Stimulated activated CD4-positive, alpha-beta T cell treated with anti-CD3 and anti-CD28 coated beads, Interleukin-2, amount 100 ng/mL, for 4 hours (primary cell): Measurements from ENCODE around the gene HDAC8.

Experiments used
- DNase-seq: peaks from one replicate; pipeline ENCODE4 v3.0.0-alpha.2; 2020; ENCODE audit warnings: low read depth

Gene HDAC8

DNA sequence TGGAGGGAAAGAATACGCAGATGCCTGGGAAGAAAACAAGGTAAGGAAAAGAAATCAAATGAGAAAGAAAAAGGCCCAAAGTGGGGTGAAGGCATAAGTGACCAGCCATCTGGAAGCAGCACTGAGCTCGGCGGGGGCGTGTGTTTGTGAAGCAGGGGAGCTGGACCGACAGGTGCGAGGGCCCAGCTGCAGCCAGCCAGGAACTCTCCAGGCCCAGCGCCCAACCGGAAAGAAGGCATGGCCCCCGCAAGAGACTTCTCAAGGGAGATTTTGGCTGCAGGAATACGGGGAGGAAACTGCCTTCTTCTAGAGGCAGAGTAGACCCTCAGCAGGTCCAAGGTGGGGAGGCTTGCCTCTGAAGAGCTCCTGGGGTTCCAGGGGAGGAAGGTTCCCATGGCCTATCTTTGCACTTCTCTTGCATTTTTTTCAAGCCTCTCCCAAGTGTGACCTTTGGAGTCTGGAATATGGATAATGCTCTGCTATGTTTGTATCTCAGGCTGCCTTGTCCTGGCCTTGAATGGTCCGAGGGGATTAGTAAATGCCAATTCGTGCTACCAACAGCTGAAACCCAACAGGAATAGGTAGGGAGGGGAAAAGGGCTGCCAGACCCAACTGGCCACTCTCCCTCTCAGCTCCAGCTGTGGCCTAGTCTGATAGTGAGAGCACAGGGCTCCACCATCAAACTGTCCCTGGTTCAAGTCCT is 256.1 kb downstream of the HDAC8 start:
- DNase-seq: no peak

GRCh38 chrX:72314881-72315280 is 257.8 kb downstream of the HDAC8 start:
- no peak for DNase-seq

- DNase-seq: no peak
These were observed 258.7 kb downstream of the HDAC8 start for GRCh38 chrX:72313707-72314641.

- DNase-seq: no peak
These were observed 260.2 kb downstream of the HDAC8 start for GRCh38 chrX:72312311-72312940.

- DNase-seq: no peak
These were observed 263.2 kb downstream of the HDAC8 start for GRCh38 chrX:72309297-72310071.

GRCh38 chrX:72308566-72309296 is 263.9 kb downstream of the HDAC8 start:
- no peak for DNase-seq

DNA sequence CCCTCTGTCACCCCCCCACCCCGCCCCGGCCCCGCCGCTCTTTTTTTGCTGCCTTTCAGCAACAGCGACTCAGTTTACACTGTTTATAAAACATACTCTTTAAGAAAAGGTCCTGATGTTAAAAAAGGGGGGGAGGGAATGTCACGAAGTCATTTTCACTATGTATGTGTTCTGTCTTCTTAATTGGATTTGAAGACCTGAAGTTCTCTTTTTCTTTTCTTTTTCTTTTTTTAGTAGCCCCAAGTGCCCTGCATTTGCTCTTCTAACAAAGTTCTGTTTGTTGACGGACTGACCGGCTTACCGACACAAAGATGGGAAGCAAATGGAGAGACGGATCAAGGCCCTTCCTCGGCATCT is 264.5 kb downstream of the HDAC8 start:
- no peak for DNase-seq

DNA sequence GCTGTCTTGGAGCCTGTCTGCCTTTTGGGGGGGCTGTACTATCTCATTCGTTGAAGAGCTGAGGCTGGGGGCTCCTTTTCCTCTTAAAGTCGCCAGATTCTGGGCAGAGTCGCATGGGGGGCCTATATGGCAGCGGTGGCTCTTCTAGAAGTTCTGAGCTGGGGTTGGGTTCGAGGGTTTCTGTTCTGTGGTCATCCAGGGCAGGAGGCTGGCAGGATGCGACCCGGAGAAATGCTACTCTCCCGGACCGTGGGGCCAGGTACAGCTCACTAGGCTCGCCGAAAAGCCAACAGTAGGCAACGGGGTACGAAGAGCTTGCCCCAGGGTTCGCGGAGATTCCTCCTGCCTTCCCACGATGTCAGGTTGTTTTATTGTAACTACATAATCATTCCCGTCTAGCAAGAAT is 265.0 kb downstream of the HDAC8 start:
- DNase-seq: no peak

- DNase-seq: no peak
These were observed 265.6 kb downstream of the HDAC8 start for GRCh38 chrX:72306851-72307645.

DNA sequence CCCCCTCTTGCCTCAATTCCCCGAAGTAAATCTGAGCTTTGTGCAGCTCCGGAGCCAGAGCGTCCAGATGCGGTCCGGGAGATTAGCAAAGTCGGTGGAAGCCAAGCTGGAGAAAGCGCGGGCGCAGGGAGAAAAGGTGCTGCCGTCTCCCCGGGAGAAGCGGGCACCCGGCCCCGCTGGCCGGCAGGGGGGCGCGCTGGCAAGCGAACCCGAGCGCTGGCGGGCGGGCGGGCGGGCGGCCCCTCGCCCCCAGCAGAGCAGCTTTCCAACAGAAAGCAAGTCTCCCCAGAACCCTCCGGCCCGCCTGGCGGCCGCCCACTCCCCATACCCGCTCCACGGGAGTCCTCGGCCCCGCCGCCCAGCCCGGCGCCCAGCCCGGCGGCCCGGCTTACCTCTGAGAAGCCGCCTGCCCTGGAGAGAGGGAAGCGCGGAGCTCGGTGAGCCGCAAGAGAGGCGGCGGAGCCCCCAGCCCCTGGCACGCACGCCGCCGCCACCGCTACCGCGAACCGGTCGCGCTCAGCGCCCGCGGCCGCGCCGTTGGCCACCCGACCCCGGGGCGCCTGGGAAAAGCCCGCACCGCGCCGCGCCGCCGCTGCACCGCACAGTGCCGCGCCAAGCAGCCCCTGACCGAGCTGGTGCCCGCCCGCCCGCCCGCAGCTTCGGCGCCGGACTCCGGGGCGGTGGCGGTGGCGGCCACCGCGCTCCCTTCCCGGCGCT is 266.4 kb downstream of the HDAC8 start:
- DNase-seq: no peak

GRCh38 chrX:72305286-72306084 is 267.2 kb downstream of the HDAC8 start, which contains the start of gene CITED1:
Gene CITED1 (minus strand): TSS chrX:72305914. CDS start chrX:72302869, 3,045 bp downstream.
- no peak for DNase-seq

DNA sequence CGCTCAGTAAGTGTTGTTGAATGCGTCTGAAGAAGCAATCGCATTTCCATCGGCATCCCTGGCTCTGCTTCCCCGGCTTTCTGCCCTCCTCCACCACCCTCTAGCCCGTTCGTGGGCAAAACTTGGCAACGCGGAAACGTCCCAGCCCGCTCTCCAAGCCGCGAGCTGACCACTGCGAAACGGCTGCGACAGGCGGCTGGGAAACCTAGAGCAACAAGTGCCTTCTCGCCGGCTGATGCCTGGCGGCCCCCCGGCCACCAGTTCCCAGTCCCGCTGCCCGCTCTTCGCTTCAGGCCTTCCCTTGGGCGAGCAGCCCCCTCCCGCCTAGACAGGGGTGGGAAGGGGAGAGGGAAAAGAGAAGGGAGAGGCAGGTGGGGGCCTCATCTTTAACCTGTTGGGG is 267.8 kb downstream of the HDAC8 start:
- DNase-seq: no peak

DNA sequence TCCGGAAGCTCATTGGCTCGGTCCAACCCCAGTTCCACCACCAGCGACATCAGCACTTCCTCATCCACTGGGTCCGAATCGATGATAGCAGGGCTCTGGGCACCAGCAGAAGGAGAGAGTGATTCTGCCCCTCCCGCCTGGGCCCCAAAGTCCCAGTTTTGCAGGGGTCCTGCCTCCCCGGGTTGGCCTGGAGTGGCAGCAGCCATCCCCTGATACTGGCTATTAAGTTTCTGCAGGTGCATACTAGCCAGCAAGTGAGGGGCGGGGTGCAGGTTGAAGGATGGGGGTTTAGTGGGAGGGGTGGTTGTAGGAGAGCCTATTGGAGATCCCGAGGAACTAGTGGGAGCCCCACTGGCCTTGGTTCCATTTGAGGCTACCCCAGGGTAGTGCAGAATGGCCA is 270.9 kb downstream of the HDAC8 start:
- DNase-seq: no peak

DNA sequence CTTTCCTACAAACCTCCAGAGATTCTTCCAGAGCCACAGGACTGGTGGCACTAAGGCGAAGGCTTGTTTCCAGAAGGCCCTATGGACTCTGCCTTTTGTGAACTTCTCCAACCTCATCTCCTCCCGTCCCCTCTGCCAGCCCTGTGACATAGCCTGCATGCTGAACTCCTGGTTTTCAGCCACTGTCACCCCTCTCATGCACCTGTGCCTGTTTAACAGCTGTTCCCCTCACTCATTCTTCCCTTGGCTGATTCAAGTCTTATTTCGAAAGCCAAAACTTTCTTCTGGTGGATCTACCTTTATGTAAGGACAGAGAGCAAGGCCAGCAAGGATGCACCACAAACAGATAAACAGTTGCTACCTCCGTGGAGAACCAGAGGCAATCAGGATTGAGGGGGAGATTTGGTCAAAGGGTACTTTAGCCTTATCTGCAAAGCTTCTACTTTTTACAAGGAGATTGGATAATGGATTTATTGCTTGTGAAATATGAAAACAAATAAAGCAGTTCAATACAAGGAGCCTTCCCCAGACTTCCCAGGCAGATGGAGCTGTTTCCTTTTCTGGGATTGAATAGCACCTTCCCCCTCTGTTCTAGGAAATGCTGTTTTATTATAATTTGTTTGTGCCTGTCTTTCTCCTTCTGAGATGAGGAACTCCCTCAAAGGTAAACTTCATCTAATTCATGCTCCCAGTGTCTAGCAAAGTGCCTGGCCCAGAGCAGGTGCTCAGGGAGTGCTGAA is 272.6 kb downstream of the HDAC8 start:
- DNase-seq: no peak

DNA sequence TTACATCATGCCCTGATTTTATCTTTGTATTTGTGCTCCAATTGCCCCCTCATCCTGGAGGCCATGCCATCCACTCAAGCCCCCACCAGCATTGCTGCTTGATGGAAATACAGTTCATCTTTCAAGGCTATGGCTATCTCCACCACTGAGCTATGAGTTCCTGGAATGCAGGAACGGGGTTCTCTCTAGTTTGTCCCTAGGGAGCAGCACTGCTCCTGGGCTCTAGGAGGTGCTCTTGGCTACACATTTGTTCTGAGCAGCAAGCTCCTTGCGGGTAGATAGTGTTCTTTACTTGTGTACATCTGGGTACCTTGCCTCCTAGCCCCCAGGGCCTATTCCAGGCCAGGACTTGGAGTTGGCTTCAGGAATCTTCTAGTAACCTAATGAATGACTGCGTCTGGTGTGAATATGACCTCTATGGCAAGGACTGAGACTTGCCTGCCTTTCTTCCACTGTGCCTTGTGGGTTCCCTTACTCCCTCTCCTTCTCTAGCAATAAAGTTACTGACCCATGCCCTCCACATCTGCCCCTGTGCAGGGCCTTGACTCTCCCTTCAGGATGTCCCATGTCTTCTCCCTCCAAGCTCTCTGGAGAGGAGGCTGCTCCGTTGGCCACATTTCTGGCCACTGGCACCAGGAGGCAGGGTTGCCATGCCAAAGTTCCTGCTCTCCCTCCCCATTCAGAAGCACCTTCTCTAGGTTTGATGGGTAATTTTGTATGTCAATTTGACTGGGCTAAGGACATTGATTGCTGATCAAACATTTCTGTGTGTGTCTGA is 274.5 kb downstream of the HDAC8 start:
- no peak for DNase-seq

GRCh38 chrX:72296991-72297390 is 275.7 kb downstream of the HDAC8 start:
- DNase-seq: no peak

DNA sequence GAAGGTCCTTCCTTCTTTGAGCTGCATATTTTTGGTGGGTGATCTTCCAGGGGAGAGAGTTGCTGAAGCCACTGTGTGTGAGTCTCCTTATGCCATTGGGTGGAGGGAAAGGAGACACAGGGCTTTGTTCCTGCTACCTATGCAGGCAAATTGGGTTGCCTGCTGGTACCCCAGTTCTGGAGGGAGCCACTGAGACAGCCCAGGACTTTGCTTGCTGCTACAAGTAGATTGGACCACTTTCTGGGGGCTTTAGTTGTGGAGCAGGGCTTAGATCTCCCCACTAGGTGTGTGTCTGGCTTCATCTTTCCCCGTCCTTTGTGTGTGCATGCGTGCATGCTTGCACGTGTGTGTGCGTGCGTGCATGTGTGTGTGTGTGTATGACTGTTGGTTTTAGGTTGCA is 276.9 kb downstream of the HDAC8 start:
- DNase-seq: no peak
